Endothelial cell of umbilical vein (primary cell): ENCODE results near the gene EPB41L3. TPM values are rescaled to one million over a fixed set of nuclear protein-coding genes. Genes with fewer than 3 reads are reported as not detected.

Experiments
- BruUV-seq: library from RNA; stranded (reverse); fragments of 400-500 nt; replicated peaks from 2 replicates; lab custom pipeline; 2021; lab: Mats Ljungman, UMichigan
- CTCF ChIA-PET: fragments of 300-600, 350-600 bp; sonication (Branson Sonifier 250); formaldehyde crosslinking; loops from one replicate; lab custom pipeline; 2021; ENCODE audit warnings: antibody characterized with exemption, inconsistent platforms; lab: Charles Lee
- POLR2A ChIA-PET: fragments of 300-600, 350-600 bp; sonication (Branson Sonifier 250); formaldehyde crosslinking; loops from one replicate; lab custom pipeline; 2021; ENCODE audit warnings: antibody characterized with exemption, inconsistent platforms; lab: Charles Lee
- DNase-seq: peaks from one replicate; pipeline ENCODE4 v3.0.0-alpha.2; 2011; ENCODE audit warnings: low read depth, low spot score
- FAIRE-seq: peaks from 2 replicates; lab custom pipeline; 2011; peaks lifted over from hg19 to GRCh38; lab: Jason Lieb, UNC
- H2AFZ ChIP-seq: 2 replicates; pipeline ENCODE4 v1.6.0; 2012; ENCODE audit warnings: low read depth, low read length, control low read depth, inconsistent platforms
- H3K27ac ChIP-seq: 2 replicates; pipeline ENCODE4 v1.5.1; 2011; ENCODE audit warnings: low read depth, mild to moderate bottlenecking, control low read depth, low read length, moderate library complexity; ENCODE audit not compliant: insufficient read depth
- H3K27me3 ChIP-seq, 2 experiments: 2 replicates each; pipeline versions ENCODE4 v1.6.0 to v1.6.1; 2011; ENCODE audit warnings: low read length in 2 of 2, mixed read lengths in 1 of 2; ENCODE audit not compliant: control insufficient read depth in 2 of 2, insufficient read depth in 2 of 2
- H3K36me3 ChIP-seq, 2 experiments: 2 replicates in 1 of 2; 3 replicates in 1 of 2; pipeline ENCODE4 v1.5.1; 2011; ENCODE audit warnings: low read length in 2 of 2, mild to moderate bottlenecking in 1 of 2, moderate library complexity in 1 of 2; ENCODE audit not compliant: control insufficient read depth in 2 of 2, insufficient read depth in 2 of 2; ENCODE audit errors: extremely low read depth in 1 of 2
- H3K4me1 ChIP-seq: 3 replicates; pipeline ENCODE4 v1.5.1; 2011; ENCODE audit warnings: mild to moderate bottlenecking, low read length; ENCODE audit not compliant: control insufficient read depth, insufficient read depth; ENCODE audit errors: extremely low read depth
- H3K4me2 ChIP-seq: 2 replicates; pipeline ENCODE4 v1.6.1; 2011; ENCODE audit warnings: low read length, control low read depth, mixed read lengths; ENCODE audit not compliant: insufficient read depth
- H3K4me3 ChIP-seq, 3 experiments: fragments of 200-600 bp in 1 of 3; sonication (generic), shearing (Covaris generic) in 1 of 3; replicated peaks in 1 of 3; 2 replicates each; pipeline ENCODE4 v1.5.1; 2011 to 2016; ENCODE audit warnings: control low read depth in 3 of 3, low read length in 3 of 3, mild to moderate bottlenecking in 2 of 3, inconsistent platforms in 1 of 3, low read depth in 1 of 3, moderate library complexity in 1 of 3; ENCODE audit not compliant: insufficient read depth in 1 of 3
- H3K79me2 ChIP-seq: 2 replicates; pipeline ENCODE4 v1.6.0; 2012; ENCODE audit warnings: low read length, inconsistent platforms; ENCODE audit not compliant: control insufficient read depth, insufficient read depth
- H3K9ac ChIP-seq: replicated peaks from 2 replicates; pipeline ENCODE3; 2011; ENCODE audit warnings: low read length, control low read depth; ENCODE audit not compliant: insufficient read depth; ENCODE audit errors: extremely low read depth
- H3K9me1 ChIP-seq: replicated peaks from 3 replicates; pipeline ENCODE4 v1.6.0; 2011; ENCODE audit warnings: mild to moderate bottlenecking, low read length; ENCODE audit not compliant: control insufficient read depth, insufficient read depth; ENCODE audit errors: extremely low read depth
- H3K9me3 ChIP-seq: replicated peaks from 2 replicates; pipeline ENCODE4 v1.5.1; 2012; ENCODE audit warnings: low read length, inconsistent platforms; ENCODE audit not compliant: control insufficient read depth, insufficient read depth
- H4K20me1 ChIP-seq: replicated peaks from 2 replicates; pipeline ENCODE3; 2011; ENCODE audit warnings: mild to moderate bottlenecking, low read length; ENCODE audit not compliant: control insufficient read depth, insufficient read depth; ENCODE audit errors: extremely low read depth
- EZH2 ChIP-seq: IDR thresholded peaks from 2 replicates; pipeline ENCODE4 v1.6.1; 2012; ENCODE audit warnings: borderline replicate concordance, low read depth, mild to moderate bottlenecking, moderate library complexity, low read length, inconsistent platforms; ENCODE audit not compliant: severe bottlenecking
- FOS ChIP-seq: IDR thresholded peaks from 2 replicates; pipeline ENCODE4 v1.6.1; 2011; ENCODE audit warnings: mild to moderate bottlenecking, low read length, moderate library complexity, borderline replicate concordance; ENCODE audit not compliant: insufficient read depth
- GATA2 ChIP-seq: IDR thresholded peaks from 2 replicates; pipeline ENCODE4 v1.7.0; 2011; ENCODE audit warnings: low read depth, mild to moderate bottlenecking, moderate library complexity, mixed read lengths, low read length; ENCODE audit not compliant: insufficient read length, insufficient read depth
- JUN ChIP-seq: IDR thresholded peaks from 2 replicates; pipeline ENCODE4 v1.6.1; 2011; ENCODE audit warnings: borderline replicate concordance, low read depth; ENCODE audit not compliant: insufficient read length, insufficient read depth
- MYC ChIP-seq: IDR thresholded peaks from one replicate; pipeline ENCODE4 v1.6.1; 2011; ENCODE audit warnings: mild to moderate bottlenecking, low read depth, low read length
- POLR2A ChIP-seq: IDR thresholded peaks from 2 replicates; pipeline ENCODE4 v1.6.1; 2012; ENCODE audit warnings: low read depth, mild to moderate bottlenecking, control low read depth, low read length
- POLR2AphosphoS5 ChIP-seq: IDR thresholded peaks from 2 replicates; pipeline ENCODE4 v1.6.1; 2012; ENCODE audit warnings: low read depth, mild to moderate bottlenecking, control low read depth, low read length, moderate library complexity; ENCODE audit not compliant: insufficient read depth
- dilution Hi-C: fragments of 300-500 bp; cut with MboI; formaldehyde crosslinking; loops from one replicate; pipeline ENCODE4 v1.15.0; 2019; ENCODE audit warnings: low sequenced_read_pairs; ENCODE audit not compliant: extremely low pct_ligation_motif_present
- intact Hi-C: fragments of 100-400 bp; cut with micrococcal nuclease; formaldehyde crosslinking; loops from one replicate; pipeline ENCODE4 v1.10.0; 2022
- polyA plus RNA-seq, 4 experiments: library from polyadenylated mRNA; depleted of rRNA in 3 of 4; stranded (reverse) in 3 of 4; unstranded in 1 of 4; fragments of >200 nt; gene quantifications; 2 replicates each; pipeline versions ENCODE4 v1.2.1 to v1.2.3, GENCODE V29; 2011 to 2012; ENCODE audit warnings: missing spikeins in 1 of 4
- total RNA-seq: library from RNA; stranded (reverse); gene quantifications from 2 replicates; pipeline ENCODE4 v1.2.3, GENCODE V29; 2021
- TF ChIP-seq, protein P1 (sequence below), 2 donors: IDR thresholded peaks; 1 replicate in 1 of 2; 2 replicates in 1 of 2; pipeline ENCODE4 v1.5.1; 2011; ENCODE audit warnings: low read length in 2 of 2, mild to moderate bottlenecking in 2 of 2, moderate library complexity in 2 of 2, control low read depth in 1 of 2, inconsistent platforms in 1 of 2, low read depth in 1 of 2; ENCODE audit not compliant: insufficient read depth in 1 of 2; ENCODE audit errors: extremely low read depth in 1 of 2
- TF ChIP-seq, protein P2 (sequence below): IDR thresholded peaks from 2 replicates; pipeline ENCODE4 v1.6.1; 2011; ENCODE audit not compliant: insufficient read depth, insufficient read length

EPB41L3 gene
- total and polyA plus RNA-seq, 2 donors (not counting 3 experiments of a cell fraction or from before 2014, with no cell fraction given) = 38.9 to 114 TPM

DNA sequence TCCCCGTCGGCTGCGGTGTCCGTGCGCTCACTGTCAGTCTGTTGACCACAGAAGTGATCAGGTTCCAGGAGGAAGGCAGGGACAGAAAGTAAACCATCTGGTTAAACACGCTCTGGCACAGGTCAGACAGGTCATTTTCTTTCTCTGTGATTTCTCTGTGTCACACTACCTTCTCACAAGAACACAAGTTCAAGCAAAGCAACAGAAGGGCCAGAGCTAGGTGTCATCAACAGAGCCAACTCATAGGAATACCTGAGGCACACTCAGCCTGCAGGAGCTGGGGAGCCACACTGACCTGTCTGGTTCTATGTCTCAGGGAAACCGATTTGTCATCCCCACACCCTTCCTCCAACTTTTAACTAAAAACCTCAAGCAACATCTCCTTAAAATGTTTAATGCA, 133.2 kb downstream of the EPB41L3 start:
- Histone ChIP-seq H3K27ac (no peak overlapping the region), H3K4me2 (no peak overlapping the region), H3K36me3 (peaks cover 0 to under 1% of the 10 kb centered on the region in 2 experiments), H3K27me3 (no peaks in the 10 kb centered on the region), H4K20me1 (no peaks in the 10 kb centered on the region), H3K4me3 (no peak overlapping the region), H3K9me1 (no peaks in the 10 kb centered on the region), H3K9ac (no peak overlapping the region), H3K9me3 (no peaks in the 10 kb centered on the region), H3K4me1 (no peaks in the 10 kb centered on the region), H2AFZ (no peak overlapping the region), H3K79me2 (no peaks in the 10 kb centered on the region)
- no peak for DNase-seq
- FAIRE-seq = no peak
- no TSS peak for BruUV-seq
- no peak for TF ChIP-seq FOS
- ChIA-PET POLR2A (no interaction called here), CTCF (no interaction called here)
- intact Hi-C loops (no loop called here), dilution Hi-C loops (no loop called here)

- no peaks in the 10 kb centered on the region for H3K9me3 ChIP-seq
- no peaks in the 10 kb centered on the region for H4K20me1 ChIP-seq
- H3K9ac ChIP-seq = no peak overlapping the region
- no peaks in the 10 kb centered on the region for H3K4me1 ChIP-seq
- no peaks in the 10 kb centered on the region for H3K27me3 ChIP-seq
- no peaks in the 10 kb centered on the region for H3K79me2 ChIP-seq
- POLR2A ChIA-PET = no interaction called here
- no peak for TF ChIP-seq GATA2
- TF ChIP-seq, protein P1, sequence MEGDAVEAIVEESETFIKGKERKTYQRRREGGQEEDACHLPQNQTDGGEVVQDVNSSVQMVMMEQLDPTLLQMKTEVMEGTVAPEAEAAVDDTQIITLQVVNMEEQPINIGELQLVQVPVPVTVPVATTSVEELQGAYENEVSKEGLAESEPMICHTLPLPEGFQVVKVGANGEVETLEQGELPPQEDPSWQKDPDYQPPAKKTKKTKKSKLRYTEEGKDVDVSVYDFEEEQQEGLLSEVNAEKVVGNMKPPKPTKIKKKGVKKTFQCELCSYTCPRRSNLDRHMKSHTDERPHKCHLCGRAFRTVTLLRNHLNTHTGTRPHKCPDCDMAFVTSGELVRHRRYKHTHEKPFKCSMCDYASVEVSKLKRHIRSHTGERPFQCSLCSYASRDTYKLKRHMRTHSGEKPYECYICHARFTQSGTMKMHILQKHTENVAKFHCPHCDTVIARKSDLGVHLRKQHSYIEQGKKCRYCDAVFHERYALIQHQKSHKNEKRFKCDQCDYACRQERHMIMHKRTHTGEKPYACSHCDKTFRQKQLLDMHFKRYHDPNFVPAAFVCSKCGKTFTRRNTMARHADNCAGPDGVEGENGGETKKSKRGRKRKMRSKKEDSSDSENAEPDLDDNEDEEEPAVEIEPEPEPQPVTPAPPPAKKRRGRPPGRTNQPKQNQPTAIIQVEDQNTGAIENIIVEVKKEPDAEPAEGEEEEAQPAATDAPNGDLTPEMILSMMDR (IDR thresholded peaks at IDR 0.05; ENCODE audit: extremely low read depth in 1 of 2, insufficient read depth in 1 of 2, low read depth in 1 of 2, low read length in 2 of 2) = no peak
- no peak for TF ChIP-seq FOS
- TF ChIP-seq JUN = no peak
- TF ChIP-seq MYC = no peak
- TF ChIP-seq POLR2AphosphoS5 = no peak
- TF ChIP-seq, protein P2, sequence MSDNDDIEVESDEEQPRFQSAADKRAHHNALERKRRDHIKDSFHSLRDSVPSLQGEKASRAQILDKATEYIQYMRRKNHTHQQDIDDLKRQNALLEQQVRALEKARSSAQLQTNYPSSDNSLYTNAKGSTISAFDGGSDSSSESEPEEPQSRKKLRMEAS = no peak
- no peak for TF ChIP-seq EZH2
- TF ChIP-seq POLR2A = no peak
- H3K36me3 ChIP-seq = peaks cover 17 to 20% of the 10 kb centered on the region in 2 experiments
- intact Hi-C loops = no loop called here
- no TSS peak for BruUV-seq
- CTCF ChIA-PET = interaction anchor here (1.1 to 2.2 kb wide), 2 partner anchors 84 to 148 kb away, joined by 3 to 5 read pairs; no protein-coding TSS in a partner anchor
- H3K4me3 ChIP-seq = no peak overlapping the region
- no peak overlapping the region for H2AFZ ChIP-seq
- no peak overlapping the region for H3K4me2 ChIP-seq
- no peak for DNase-seq
- dilution Hi-C loops = no loop called here
- H3K27ac ChIP-seq = no peak overlapping the region
- no peaks in the 10 kb centered on the region for H3K9me1 ChIP-seq
- FAIRE-seq = no peak
Measured at GRCh38 chr18:5398269-5398668, 145.5 kb downstream of the EPB41L3 start.
